NCI-H460 (cell line): ENCODE measurements around the gene CC2D1A. TPM values are rescaled to one million over a fixed set of nuclear protein-coding genes. Genes with fewer than 3 reads are reported as not detected.

Experiments used
- DNase-seq: peaks from one replicate; pipeline ENCODE4 v3.0.0-alpha.2; 2016; ENCODE audit warnings: low read depth; ENCODE audit errors: extremely low read depth
- total RNA-seq: library from RNA; depleted of rRNA; stranded (reverse); fragments of >200 nt; shearing (Covaris generic); gene quantifications from 2 replicates; pipeline ENCODE4 v1.2.3, GENCODE V29; 2014

CC2D1A gene
- total RNA-seq, 1 experiment from 2014 or later, result 13.8 TPM

DNA sequence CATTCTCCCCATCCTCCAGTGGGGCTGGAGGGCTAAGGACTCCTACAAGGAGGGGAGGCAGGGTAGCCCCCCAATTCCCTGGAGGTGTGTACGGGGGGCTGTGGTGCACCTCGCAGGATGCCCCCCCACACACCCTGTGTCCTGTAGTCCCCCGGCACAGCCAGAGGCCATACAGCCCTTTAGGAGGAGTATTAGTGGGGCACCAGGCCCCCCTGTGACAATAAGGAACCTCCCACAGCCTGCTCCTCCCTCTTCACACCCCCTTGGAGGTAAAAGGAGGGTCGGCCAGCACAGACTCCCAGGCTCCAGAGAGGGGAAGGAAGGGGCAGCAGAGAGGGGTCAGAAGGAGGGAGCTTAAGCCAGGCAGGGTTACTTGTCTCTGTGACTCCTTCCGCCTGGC is 29.2 kb upstream of the CC2D1A start, which contains the start of gene NANOS3:
TSS of gene NANOS3 (plus strand) at position 301 of the 400 bp plus-strand sequence. CDS start 115 bp downstream, outside the sequence.
- no peak for DNase-seq

DNA sequence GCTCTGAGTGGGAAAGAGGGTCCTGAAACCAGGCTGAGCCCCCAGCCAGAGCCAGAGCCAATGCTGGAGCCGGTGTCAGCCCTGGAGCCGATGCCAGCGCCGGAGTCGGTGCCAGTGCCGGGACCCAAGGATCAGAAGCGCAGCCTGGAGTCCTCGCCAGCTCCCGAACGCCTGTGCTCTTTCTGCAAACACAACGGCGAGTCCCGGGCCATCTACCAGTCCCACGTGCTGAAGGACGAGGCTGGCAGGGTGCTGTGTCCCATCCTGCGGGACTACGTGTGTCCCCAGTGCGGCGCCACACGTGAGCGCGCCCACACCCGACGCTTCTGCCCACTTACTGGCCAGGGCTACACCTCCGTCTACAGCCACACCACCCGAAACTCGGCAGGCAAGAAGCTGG is 28.7 kb upstream of the CC2D1A start:
- DNase-seq, result no peak

DNA sequence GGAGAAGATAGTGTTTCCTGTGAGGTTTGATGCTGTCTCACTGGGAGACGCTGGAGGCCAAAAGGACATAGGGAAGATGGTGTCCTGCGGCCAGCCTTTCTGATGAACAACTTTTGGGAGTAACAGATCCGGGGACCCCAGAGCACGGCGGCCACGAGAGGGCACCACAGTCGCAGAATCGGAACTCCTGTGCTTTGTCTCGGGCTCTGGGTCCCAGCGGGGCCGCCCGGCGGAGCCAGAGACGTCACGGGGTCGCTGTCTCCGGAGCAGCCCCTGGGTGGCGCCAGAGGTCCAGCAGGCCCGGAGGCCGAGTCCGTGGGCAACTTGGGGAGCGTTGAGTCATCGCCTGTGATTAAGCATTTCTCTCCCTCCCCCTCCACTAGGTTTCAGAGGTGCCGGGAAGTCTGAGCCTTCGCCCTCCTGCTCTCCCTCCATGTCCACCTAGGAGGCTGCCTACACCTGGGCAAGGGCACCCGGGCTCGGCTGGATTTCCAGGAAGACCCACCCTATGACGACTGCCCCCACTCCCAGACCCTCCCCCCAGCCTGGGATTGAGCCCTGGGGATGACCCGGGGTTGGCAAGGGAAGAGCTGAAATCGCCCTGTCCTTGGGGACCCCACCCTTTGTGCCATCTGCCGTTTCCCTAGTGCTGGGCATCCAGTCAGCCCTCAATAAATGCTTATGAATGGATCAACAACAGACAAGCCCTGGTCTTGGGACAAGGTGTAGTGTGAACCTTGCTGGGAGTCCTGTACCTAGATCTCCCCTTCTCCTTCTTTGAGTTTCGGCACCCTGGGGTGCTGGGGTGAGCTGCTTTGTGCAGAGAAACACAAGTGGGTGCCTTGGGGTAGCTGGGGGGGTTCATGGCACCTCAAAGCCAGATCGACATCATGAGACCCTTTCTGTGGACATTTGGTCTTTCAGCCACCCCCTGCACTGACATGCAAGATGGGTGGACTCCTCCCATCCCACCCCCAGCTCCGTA is 25.6 kb upstream of the CC2D1A start:
- peak; percentile 90 for DNase-seq

DNA sequence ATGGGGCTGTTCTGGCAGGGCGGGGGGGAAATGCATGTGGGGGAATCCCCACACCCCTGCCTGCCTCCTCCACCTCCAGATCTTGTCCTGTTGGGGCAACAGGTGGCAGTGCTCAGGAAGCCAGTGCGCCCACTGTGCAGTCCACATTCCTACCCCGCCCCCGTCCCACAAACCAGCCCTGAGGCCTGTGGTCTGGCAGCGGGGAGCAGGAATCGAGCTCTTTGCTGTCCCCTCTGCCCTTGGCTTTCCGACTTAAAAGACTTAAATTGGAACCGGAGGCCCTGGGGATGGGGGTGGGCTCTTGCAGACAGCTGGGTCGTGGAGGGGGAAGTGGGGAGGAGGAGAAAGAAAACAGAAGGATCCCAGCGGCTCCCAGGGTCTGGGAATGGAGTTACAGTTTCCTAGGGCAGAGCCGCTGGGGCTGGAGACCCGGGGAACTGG is 24.7 kb upstream of the CC2D1A start:
- no peak for DNase-seq

DNA sequence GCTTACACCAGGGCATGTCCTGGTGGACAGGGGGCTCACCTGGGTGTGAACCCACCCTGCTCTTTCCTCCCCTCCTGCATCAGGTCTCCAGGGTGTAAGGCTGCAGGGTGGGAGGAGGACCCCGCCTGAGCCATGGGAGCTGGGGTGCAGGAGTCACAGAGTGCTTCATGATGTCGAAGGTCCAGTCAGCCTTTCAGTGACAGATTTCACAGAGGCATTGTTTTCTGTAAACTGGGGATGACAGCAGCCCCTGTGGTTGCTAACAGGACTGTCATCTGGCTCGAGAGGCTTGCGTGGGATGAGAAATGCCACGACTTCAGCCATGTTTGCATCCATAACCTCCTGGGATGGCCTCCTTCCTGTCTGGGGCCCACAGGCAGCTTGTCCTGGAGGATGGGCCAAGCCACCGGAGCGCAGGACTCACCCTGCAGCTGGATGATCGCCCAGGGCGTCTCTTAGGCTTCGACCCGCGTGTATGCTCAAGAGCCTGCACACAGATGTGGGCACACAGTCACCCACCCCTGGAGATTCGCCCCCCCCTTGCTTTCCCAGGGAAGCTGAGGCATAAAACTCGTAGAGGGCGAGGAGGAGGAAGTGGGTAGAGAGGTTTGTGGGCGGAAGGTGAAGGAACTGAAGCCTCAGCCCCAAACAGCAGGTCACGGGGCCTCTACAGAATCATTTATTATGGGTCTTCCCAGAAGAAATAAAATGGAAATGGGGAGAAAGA is 24.1 kb upstream of the CC2D1A start:
- DNase-seq, result no peak

DNA sequence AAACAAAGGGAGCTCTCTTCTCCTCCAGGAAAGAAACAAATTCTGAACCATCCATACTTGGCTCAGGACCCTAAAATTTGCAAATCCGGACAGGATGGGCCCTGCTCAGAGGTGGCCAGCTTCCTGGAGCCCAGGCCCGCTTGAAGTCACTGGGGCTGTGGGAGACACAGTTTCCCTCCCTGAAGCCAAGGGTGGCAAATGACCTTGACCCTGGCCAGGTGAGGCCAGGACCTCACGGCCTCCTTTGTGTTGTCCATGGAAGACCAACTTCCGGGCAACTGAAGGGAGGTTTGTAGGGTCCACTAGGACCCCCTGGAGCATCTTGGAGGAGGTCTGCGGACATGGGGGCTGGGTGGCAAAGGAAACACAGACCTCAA is 23.6 kb upstream of the CC2D1A start:
- no peak for DNase-seq

DNA sequence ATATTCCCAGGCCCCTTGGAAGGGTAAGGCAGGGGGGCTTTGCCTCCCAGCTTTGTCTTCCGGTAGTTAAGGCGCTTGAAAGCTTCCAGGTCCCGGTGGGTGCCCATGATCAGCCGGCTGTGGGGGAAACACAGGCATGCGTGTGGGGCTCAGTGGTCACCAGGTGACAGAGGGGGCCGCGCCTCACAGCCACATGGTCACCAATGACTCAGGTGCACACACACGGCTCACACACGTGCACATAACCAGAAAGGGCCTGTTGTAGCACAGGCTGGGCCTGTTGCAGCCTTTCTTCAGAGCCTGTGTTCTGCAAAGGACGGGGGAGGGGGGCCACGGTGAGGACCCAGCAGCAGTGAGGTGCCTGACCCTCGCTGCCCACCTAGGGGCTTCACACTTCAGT is 23.2 kb upstream of the CC2D1A start:
- DNase-seq, result no peak

DNA sequence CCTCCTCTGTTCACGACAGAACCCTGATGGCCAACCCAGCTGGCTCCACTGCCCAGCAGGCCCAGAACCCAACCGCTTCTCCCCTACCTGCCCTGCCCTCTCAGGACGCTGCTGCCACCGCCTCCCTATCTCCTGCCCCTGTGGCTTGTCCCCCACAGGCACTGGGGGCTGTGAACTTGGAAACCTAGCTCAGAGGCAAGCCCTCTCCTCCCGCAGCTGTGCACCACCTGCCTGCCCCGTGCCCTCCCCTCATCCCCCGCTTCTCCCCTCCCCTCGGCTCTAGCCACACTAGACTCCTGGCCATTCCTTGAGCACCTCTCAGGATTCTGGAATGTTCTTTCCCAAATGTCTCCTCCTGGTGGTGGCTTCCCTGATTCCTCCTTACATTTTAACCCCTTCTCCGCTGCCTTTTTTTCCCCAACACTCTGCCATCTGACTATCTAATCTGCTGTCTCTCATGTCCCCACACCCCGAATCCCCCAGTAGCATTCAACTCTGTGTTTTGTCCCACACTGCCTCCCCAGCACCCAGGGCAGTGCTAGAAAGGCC is 22.4 kb upstream of the CC2D1A start:
- DNase-seq, result no peak

DNA sequence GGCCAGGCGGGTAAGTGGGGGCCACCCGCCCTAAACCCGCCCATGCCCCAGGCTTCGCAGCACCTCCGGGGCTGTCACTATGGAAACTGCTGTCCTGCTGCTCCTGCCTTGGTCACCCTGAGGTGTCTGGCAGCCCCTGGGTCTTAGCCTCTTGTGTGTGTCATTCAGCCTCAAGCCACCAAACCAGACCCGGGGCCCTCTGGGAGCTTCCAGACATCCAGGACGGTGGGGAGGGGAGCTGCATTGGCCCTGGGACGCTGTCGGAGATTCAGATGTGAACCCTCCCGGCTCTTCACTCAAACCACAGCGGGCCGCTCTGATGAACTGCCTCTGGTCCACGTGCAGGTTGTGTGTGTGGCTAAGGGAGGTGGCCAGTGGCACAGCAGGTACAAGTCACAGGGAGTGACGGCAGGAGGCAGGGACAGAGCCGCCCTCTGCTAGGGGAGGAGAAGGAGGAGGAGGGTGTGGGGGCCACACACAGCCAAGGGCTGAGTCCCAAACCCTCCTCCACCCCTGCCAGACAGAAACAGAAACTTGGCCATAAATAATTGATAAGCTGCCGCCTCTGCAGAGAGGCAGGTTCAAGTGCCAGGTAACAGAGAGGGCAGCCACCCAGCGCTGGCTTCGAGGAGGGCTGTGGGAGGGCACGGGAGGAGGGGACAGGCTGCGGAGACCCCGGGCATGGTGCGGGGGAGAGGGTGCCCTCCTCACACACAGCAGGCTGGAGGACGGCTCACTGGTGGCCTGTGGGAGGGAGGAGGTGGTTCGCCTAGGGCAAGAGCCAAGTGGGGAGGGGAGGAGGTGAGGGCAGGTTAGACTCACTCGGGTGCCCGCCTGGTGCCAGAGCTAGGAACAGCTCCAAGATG is 21.0 kb upstream of the CC2D1A start:
- no peak for DNase-seq

DNA sequence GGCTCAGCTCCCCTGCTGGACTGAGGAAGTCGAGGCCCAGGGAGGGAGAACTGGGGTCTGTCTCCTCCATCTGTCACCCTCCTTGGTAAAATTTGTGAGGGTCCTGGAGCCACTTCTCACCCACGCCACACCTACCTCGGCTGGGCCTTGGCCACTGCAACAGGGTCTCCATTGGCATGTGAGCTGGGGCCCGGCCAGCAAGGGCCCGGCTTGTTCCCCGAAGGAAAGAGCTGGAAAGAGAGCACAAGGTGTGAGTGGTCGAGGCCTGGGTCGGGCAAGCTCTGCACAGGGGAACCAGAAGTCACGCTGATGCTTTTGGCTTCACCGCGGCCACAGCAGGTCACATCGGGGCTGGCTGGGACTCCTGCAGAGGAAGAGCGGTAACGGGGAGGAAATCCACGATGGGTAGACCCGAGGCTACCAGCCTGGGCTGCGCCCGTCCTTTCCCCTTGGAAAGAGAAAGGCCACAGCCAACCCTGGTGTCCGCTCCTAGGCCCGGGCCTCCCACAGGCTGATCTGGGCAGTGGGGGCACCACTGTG is 20.1 kb upstream of the CC2D1A start:
- DNase-seq, result no peak

DNA sequence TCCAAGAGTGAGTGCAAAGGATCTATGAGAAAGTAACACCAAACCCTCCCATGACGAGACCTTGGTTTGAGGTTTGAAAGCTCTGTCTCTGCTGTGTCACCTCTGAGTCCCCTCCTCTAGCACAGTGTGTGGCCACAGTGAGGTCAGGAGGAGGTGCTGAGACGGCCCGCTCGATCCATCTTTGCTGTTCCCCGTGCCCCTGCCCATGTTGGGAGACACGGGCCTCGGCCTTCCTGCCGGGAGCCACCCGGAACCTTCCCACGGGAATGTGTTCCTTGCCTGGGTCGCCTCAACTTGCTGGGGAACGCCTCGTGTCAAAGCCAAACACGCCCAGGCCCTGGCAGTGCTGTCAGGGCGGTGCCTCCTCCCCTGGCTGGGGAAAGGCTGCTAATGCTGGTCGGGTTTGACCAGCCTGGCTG is 19.0 kb upstream of the CC2D1A start:
- DNase-seq, result no peak

DNA sequence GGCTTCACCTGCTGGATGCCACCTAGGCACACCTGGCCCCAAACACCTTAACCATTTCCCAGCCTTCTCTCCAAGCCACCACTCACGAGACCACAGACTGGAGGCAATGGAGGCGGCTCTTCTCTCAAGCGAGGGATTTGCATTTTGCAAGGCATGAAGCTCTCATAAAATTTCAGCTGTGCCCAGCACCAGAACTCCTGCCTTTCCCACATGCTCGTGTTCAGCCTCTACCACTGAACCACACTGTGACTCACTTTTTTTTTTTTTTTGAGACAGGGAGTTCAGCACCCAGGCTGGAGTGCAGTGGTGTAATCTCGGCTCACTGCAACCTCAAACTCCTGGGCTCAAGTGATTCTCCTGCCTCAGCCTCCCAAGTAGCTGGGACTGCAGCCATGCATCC is 18.5 kb upstream of the CC2D1A start:
- DNase-seq, result no peak

DNA sequence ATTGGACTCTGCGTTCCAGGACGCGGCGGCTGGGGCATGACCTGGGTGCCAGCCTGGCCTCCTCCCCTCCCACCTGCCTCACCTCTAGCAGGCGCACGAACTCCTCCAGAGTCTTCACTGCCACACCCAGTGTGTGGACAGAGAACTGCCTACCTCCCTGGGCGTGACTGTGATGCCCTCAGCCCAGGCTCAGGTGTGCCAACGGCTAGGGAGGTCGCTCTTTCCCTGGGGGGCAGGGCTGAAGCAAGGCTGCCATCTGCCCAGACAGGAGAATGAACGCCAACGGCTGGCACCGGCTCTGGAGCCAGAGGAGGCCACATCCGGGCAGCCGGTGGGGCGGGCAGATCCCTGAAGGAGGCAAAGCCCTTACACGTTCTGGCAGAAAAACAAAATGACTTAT is 17.7 kb upstream of the CC2D1A start:
- DNase-seq, result no peak

DNA sequence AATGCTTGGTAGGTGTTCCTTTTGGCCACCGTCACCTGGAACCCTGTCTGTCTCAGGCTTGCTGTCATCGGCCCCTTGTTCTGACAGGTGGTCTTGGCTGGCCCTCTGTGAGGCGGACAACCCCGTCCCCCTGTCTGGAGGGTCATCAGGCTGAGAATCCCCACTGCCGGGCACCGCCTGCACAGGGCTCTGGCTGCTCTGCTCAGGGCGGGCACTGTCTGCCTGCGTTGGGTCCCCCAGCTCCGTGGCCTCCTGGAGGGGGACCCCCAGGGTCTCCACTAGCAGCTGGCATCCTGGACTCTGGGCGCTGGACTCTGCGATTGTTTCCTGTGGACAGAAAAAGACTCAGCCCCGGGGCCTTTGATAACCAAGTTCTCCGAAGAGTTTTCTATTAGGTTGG is 15.9 kb upstream of the CC2D1A start:
- no peak for DNase-seq

DNA sequence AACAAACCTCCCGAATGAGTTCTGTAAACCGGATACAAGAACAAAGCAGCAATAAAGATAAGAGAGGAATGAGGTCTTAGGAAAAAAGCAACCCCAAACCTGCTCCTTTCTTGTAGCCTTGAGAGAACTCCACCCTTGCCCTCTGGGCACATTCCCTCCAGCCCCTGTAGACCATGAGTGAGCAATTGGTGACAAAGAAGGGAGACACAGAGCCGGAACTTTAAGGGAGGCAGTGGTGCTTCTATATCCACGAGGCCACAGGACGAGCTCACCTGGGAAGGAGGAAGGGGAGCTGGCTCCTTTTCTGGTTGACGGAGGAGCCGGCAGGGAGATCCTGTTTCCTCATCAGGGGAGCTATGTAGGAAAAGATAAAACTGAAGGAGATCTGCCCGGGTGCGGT is 13.1 kb upstream of the CC2D1A start:
- DNase-seq, result no peak

DNA sequence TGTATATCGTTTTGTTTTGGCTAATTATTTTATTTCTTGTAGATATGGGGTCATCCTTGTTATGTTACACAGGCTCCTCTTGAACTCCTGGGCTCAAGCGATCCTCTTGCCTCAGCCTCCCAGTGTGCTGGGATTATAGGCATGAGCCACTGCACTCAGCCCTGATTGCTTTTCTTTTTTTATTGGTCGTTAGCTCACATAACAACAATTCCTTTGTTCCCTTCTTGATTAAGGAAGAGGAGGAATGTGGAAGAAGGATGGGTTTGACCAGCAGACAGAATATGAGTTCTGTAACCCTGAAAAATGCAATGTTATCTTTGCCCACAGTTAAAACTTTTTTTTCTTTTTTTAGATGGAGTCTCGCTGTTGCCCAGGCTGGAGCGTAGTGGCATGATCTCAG is 11.4 kb upstream of the CC2D1A start:
- no peak for DNase-seq

DNA sequence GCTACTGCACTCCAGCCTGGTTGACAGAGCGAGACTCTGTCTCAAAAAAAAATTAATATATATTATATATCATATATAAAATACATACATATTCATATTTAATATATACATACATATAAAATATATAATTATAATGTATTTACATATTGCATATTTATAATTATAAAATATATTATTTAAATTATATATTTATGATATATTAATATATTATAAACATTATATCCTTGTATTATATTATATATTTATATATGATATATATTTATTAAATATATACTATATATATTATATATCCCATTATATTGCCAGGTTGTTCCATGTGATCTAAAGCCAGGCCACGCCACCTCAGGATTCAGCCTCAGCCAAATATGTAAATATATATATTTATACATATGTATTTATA is 9.8 kb upstream of the CC2D1A start:
- DNase-seq, result no peak

DNA sequence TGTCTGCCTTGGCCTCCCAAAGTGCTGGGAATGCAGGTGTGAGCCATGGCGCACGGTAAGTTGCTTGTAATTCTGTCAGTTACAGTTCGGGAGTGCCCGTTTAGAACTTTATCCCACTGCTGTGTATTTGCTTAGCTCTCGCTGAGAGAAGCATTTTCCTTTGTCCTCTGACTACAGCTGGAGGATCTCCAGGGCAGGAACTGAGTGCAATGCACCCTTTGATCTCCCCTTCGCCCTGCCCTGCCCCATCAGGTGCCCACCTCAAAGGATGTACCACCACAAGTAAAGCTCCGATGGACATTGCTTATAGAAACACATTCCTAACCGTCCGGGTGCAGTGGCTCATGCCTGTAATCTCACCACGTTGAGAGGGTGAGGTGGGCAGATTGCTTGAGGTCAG is 6.6 kb upstream of the CC2D1A start:
- no peak for DNase-seq

DNA sequence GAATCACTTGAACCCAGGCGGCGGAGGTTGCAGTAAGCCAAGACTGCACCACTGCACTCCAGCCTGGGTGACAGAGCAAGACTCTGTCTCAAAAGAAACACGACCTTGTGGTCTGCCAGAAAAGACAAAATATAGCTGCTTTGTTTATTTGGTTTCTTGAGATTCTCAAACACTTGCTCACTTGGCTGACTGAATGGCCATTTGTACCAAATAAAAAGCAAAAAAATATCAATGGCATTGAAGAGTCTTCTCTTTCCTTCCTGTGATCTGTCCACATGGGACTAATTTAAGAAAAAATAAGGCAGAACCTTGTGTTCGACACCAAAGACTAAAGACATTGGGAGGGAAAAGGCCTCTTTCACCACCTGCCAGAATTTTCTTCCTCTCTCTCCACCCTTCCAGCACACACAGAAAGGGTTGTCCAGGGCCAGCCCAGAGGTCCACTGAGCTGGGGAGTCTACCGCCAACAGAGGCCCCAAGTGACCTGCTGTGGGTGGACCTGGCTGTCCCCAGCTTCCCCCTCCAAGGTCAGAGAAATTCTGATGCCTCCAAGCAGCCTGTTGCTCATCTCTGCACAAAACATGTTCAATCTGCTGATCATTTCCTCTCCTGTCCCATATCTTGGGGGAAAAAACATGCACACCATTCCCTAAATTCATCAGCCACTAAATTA is 6.0 kb upstream of the CC2D1A start:
- no peak for DNase-seq
